NCI-H1048 (cell line): Measurements from ENCODE around the gene ARL8A.
"Not testable (repeated sequence)": the region's sequence is repeated elsewhere in the genome, so short reads cannot be mapped to it uniquely, and the experiment has no call there.

Experiments used
- DNase-seq: peaks from one replicate; lab custom pipeline; 2025; lab: John Stamatoyannopoulos, UW

Gene ARL8A

GRCh38 chr1:202113690-202114300 lies 30.7 kb downstream of the ARL8A start:
- DNase-seq, result no peak

- DNase-seq, result no peak
Measured at GRCh38 chr1:202112859-202113689, 31.5 kb downstream of the ARL8A start.

- DNase-seq, result not testable (repeated sequence)
Measured at GRCh38 chr1:202111589-202111988, 32.9 kb downstream of the ARL8A start.

GRCh38 chr1:202110977-202111376 lies 33.6 kb downstream of the ARL8A start:
- DNase-seq, result no peak

- no peak for DNase-seq
Measured at GRCh38 chr1:202107801-202108731, 36.5 kb downstream of the ARL8A start.

GRCh38 chr1:202107321-202107761 lies 37.2 kb downstream of the ARL8A start:
- DNase-seq, result no peak

GRCh38 chr1:202106340-202107254 lies 37.9 kb downstream of the ARL8A start:
- no peak for DNase-seq

- DNase-seq, result no peak
Measured at GRCh38 chr1:202105571-202106339, 38.8 kb downstream of the ARL8A start.

GRCh38 chr1:202104073-202104472 lies 40.5 kb downstream of the ARL8A start:
- no peak for DNase-seq

- DNase-seq, result no peak
Measured at GRCh38 chr1:202101184-202101583, 43.4 kb downstream of the ARL8A start.

GRCh38 chr1:202093858-202094257 lies 50.7 kb downstream of the ARL8A start:
- no peak for DNase-seq

- DNase-seq, result no peak
Measured at GRCh38 chr1:202090994-202091393, 53.5 kb downstream of the ARL8A start.

- DNase-seq, result no peak
Measured at GRCh38 chr1:202088206-202088605, 56.3 kb downstream of the ARL8A start.

- no peak for DNase-seq
Measured at GRCh38 chr1:202086579-202087350, 57.8 kb downstream of the ARL8A start.

- peak; percentile 53 for DNase-seq
Measured at GRCh38 chr1:202085682-202086373, 58.7 kb downstream of the ARL8A start.

GRCh38 chr1:202084791-202085681 lies 59.5 kb downstream of the ARL8A start:
- peak; percentile 98 for DNase-seq
